ENCODE data around the gene DYRK3. TPM values are rescaled to one million over a fixed set of nuclear protein-coding genes. Genes with fewer than 3 reads are reported as not detected.

Gene DYRK3
- total RNA-seq, 4 donors from 2014 or later, result 0.85 to 1.8 (median 1.0) TPM

GRCh38 chr1:206663832-206664652 lies 28.7 kb downstream of the DYRK3 start:
- in situ Hi-C loops (cut with MboI; ENCODE audit: low sequenced_read_pairs in 4 of 4), result loop anchor here in 1 of 4 donors (25.0 kb wide), 1 partner anchor 148 kb away; no protein-coding TSS in a partner anchor
- no peaks in the 10 kb centered on the region for H3K36me3 ChIP-seq
- TF ChIP-seq CTCF (IDR thresholded peaks at IDR 0.05 in 4 of 5, conservative IDR thresholded peaks at IDR 0.05 in 1 of 5) (peak; percentile 90 to 97 (median 94)), POLR2A (IDR thresholded peaks at IDR 0.05) (peak in 1 of 2 donors; percentile 29)
- intact Hi-C loops (cut with DNase I; ENCODE audit: low total_unique reads), result loop anchor here (1.0 to 5.0 kb wide), 2 partner anchors 30 to 228 kb away; no protein-coding TSS in a partner anchor
- peaks cover 34 to 51% of the 10 kb centered on the region in 2 donors for H3K4me1 ChIP-seq
- no peaks in the 10 kb centered on the region for H3K9me3 ChIP-seq
- peak overlapping the region; percentile 83 to 91 (median 89) for H3K27ac ChIP-seq
- peak overlapping the region; percentile 35 to 46 (median 42) for H3K4me3 ChIP-seq
- peak; percentile 62 to 81 for DNase-seq
- no peaks in the 10 kb centered on the region for H3K27me3 ChIP-seq
- ATAC-seq, result peak; percentile 70 to 75

GRCh38 chr1:206664740-206665139 lies 29.4 kb downstream of the DYRK3 start:
- Histone ChIP-seq H3K36me3 (no peaks in the 10 kb centered on the region), H3K9me3 (no peaks in the 10 kb centered on the region), H3K27me3 (no peaks in the 10 kb centered on the region), H3K4me3 (peak overlapping the region in 2 of 4 donors; percentile 17 to 38), H3K27ac (peak overlapping the region; percentile 83 to 91 (median 89)), H3K4me1 (peaks cover 30 to 49% of the 10 kb centered on the region in 2 donors)
- ATAC-seq (peak in 1 of 2 donors; percentile 45), DNase-seq (no peak)
- intact Hi-C loops (cut with DNase I; ENCODE audit: low total_unique reads), result loop anchor here (1.0 to 5.0 kb wide), 2 partner anchors 30 to 228 kb away; no protein-coding TSS in a partner anchor
- in situ Hi-C loops (cut with MboI; ENCODE audit: low sequenced_read_pairs in 4 of 4), result loop anchor here in 1 of 4 donors (25.0 kb wide), 1 partner anchor 148 kb away; no protein-coding TSS in a partner anchor
- no peak for TF ChIP-seq POLR2A (IDR thresholded peaks at IDR 0.05)
- no peak for TF ChIP-seq CTCF (IDR thresholded peaks at IDR 0.05 in 4 of 5, conservative IDR thresholded peaks at IDR 0.05 in 1 of 5)

- intact Hi-C loops (cut with DNase I; ENCODE audit: low total_unique reads) (no loop called here), in situ Hi-C loops (cut with MboI; ENCODE audit: low sequenced_read_pairs in 4 of 4) (loop anchor here in 1 of 4 donors (25.0 kb wide), 1 partner anchor 146 kb away; no protein-coding TSS in a partner anchor)
- no peaks in the 10 kb centered on the region for H3K27me3 ChIP-seq
- H3K4me3 ChIP-seq, result no peak overlapping the region
- TF ChIP-seq POLR2A (IDR thresholded peaks at IDR 0.05) (no peak), CTCF (IDR thresholded peaks at IDR 0.05 in 4 of 5, conservative IDR thresholded peaks at IDR 0.05 in 1 of 5) (no peak)
- no peak overlapping the region for H3K27ac ChIP-seq
- ATAC-seq (no peak), DNase-seq (no peak)
- no peaks in the 10 kb centered on the region for H3K9me3 ChIP-seq
- no peaks in the 10 kb centered on the region for H3K36me3 ChIP-seq
- peaks cover 25 to 40% of the 10 kb centered on the region in 2 donors for H3K4me1 ChIP-seq
Observed at GRCh38 chr1:206666031-206666561, 30.8 kb downstream of the DYRK3 start.

- TF ChIP-seq CTCF (IDR thresholded peaks at IDR 0.05 in 4 of 5, conservative IDR thresholded peaks at IDR 0.05 in 1 of 5) (no peak), POLR2A (IDR thresholded peaks at IDR 0.05) (no peak)
- in situ Hi-C loops (cut with MboI; ENCODE audit: low sequenced_read_pairs in 4 of 4) (loop anchor here in 1 of 4 donors (25.0 kb wide), 1 partner anchor 145 kb away; no protein-coding TSS in a partner anchor), intact Hi-C loops (cut with DNase I; ENCODE audit: low total_unique reads) (no loop called here)
- no peak for DNase-seq
- peaks cover 25 to 37% of the 10 kb centered on the region in 2 donors for H3K4me1 ChIP-seq
- no peaks in the 10 kb centered on the region for H3K9me3 ChIP-seq
- no peaks in the 10 kb centered on the region for H3K36me3 ChIP-seq
- H3K27me3 ChIP-seq, result no peaks in the 10 kb centered on the region
- no peak for ATAC-seq
- no peak overlapping the region for H3K4me3 ChIP-seq
- no peak overlapping the region for H3K27ac ChIP-seq
Observed at GRCh38 chr1:206666954-206667665, 31.8 kb downstream of the DYRK3 start.
